ENCODE data around the gene ZNF462. TPM values are rescaled to one million over a fixed set of nuclear protein-coding genes. Genes with fewer than 3 reads are reported as not detected.

ZNF462 gene
- total and polyA plus RNA-seq, 2 experiments from 2014 or later, result 40.0 to 101 TPM

- 0 out of 2 replicates have a peak, but pooled peaks cover 5% of the 10 kb centered on the region for H3F3A ChIP-seq (replicated peaks; ENCODE audit: low read depth)
- peaks cover 45% of the 10 kb centered on the region for H3K36me3 ChIP-seq (ENCODE audit: insufficient read depth)
- peaks cover 69% of the 10 kb centered on the region for H3K36me3 Mint-ChIP-seq (ENCODE audit: low read depth)
- peaks cover 14% of the 10 kb centered on the region for H3K79me2 ChIP-seq (replicated peaks; ENCODE audit: insufficient read depth)
- H4K20me1 ChIP-seq (replicated peaks; ENCODE audit: insufficient read depth), result peaks cover 6% of the 10 kb centered on the region; the same call in 1 of the 2 replicates
- peaks cover 56% of the 10 kb centered on the region for H3K4me1 Mint-ChIP-seq
- peaks cover 3% of the 10 kb centered on the region; the same call in 1 of the 3 replicates for H3K9me3 Mint-ChIP-seq
- TF ChIP-seq NANOG (IDR thresholded peaks at IDR 0.05; ENCODE audit: borderline replicate concordance), result no peak
- TF ChIP-seq REST (IDR thresholded peaks at IDR 0.05; ENCODE audit: unreplicated experiment), result no peak
- no peak for TF ChIP-seq EZH2 (IDR thresholded peaks at IDR 0.05; ENCODE audit: low read depth, unreplicated experiment)
- peaks cover 7% of the 10 kb centered on the region for H3K27me3 Mint-ChIP-seq (ENCODE audit: insufficient read depth, low read depth, poor library complexity)
- no peak overlapping the region for H3K4me3 Mint-ChIP-seq
- H3K4me3 ChIP-seq, result no peak overlapping the region
- H3K4me2 ChIP-seq, result 0 out of 2 replicates have a peak overlapping the region, but pooled peaks have one; percentile 29
- DNase-seq (ENCODE audit: low spot score), result no peak
- H3K27ac ChIP-seq (ENCODE audit: low read depth), result peak overlapping the region; percentile 61; the same call in 1 of the 2 replicates
- H3K4me1 ChIP-seq (ENCODE audit: insufficient read depth), result peaks cover 43% of the 10 kb centered on the region
- no peak overlapping the region for H2AFZ ChIP-seq
- peak overlapping the region; percentile 90 for H3K27ac Mint-ChIP-seq
- no peaks in the 10 kb centered on the region for H3K27me3 ChIP-seq (ENCODE audit: insufficient read depth)
- H3K9me2 ChIP-seq (ENCODE audit: insufficient read depth), result no peaks in the 10 kb centered on the region
- peak; percentile 19; the same call in 1 of the 3 replicates for ATAC-seq
These were observed 109.1 kb downstream of the ZNF462 start for GRCh38 chr9:106972082-106972481.

GRCh38 chr9:106974341-106974740 is 111.4 kb downstream of the ZNF462 start:
- H3K9me3 Mint-ChIP-seq, result peaks cover 3% of the 10 kb centered on the region; the same call in 1 of the 3 replicates
- 0 out of 2 replicates have a peak, but pooled peaks cover 4% of the 10 kb centered on the region for H3F3A ChIP-seq (replicated peaks; ENCODE audit: low read depth)
- no peak overlapping the region for H3K4me3 Mint-ChIP-seq
- H3K36me3 ChIP-seq (ENCODE audit: insufficient read depth), result peaks cover 63% of the 10 kb centered on the region
- no peak overlapping the region for H3K27ac ChIP-seq (ENCODE audit: low read depth)
- no peak overlapping the region for H3K4me2 ChIP-seq
- 0 out of 2 replicates have a peak, but pooled peaks cover 7% of the 10 kb centered on the region for H3K9me2 ChIP-seq (ENCODE audit: insufficient read depth)
- H3K4me1 Mint-ChIP-seq, result peaks cover 38% of the 10 kb centered on the region
- peaks cover 6% of the 10 kb centered on the region for H3K27me3 Mint-ChIP-seq (ENCODE audit: insufficient read depth, low read depth, poor library complexity)
- H2AFZ ChIP-seq, result no peak overlapping the region
- H3K36me3 Mint-ChIP-seq (ENCODE audit: low read depth), result peaks cover 82% of the 10 kb centered on the region
- H3K4me3 ChIP-seq, result no peak overlapping the region
- H3K79me2 ChIP-seq (replicated peaks; ENCODE audit: insufficient read depth), result peaks cover 17% of the 10 kb centered on the region
- ATAC-seq, result no peak
- H3K27ac Mint-ChIP-seq, result no peak overlapping the region
- H4K20me1 ChIP-seq (replicated peaks; ENCODE audit: insufficient read depth), result peaks cover 6% of the 10 kb centered on the region; the same call in 1 of the 2 replicates
- no peak for DNase-seq (ENCODE audit: low spot score)
- H3K27me3 ChIP-seq (ENCODE audit: insufficient read depth), result no peaks in the 10 kb centered on the region
- H3K4me1 ChIP-seq (ENCODE audit: insufficient read depth), result peaks cover 24% of the 10 kb centered on the region
- TF ChIP-seq ZNF462 (CRISPR knock-in tag; IDR thresholded peaks at IDR 0.05) (no peak), CREB1 (CRISPR knock-in tag; IDR thresholded peaks at IDR 0.05; ENCODE audit: low read depth) (no peak), ZNF331 (CRISPR knock-in tag; IDR thresholded peaks at IDR 0.05; ENCODE audit: low read depth) (no peak), EZH2 (IDR thresholded peaks at IDR 0.05; ENCODE audit: low read depth, unreplicated experiment) (no peak), JUNB (IDR thresholded peaks at IDR 0.05; ENCODE audit: unreplicated experiment) (no peak), STAT1 (IDR thresholded peaks at IDR 0.05; ENCODE audit: unreplicated experiment) (no peak), ETS1 (IDR thresholded peaks at IDR 0.05) (no peak), EZH2phosphoT487 (IDR thresholded peaks at IDR 0.05; ENCODE audit: unreplicated experiment) (no peak), NANOG (IDR thresholded peaks at IDR 0.05; ENCODE audit: borderline replicate concordance) (no peak), POLR2AphosphoS5 (IDR thresholded peaks at IDR 0.05; ENCODE audit: low read depth) (no peak)
